HL-60 (cell line): Measurements from ENCODE around the gene AGMO.

Source experiments
- DNase-seq, 2 experiments: peaks; one replicate each; pipeline ENCODE4 v3.0.0-alpha.2; 2010 to 2020; ENCODE audit warnings: low read depth in 1 of 2, low spot score in 1 of 2
- H3K27ac ChIP-seq: fragments of 250-450 bp; sonication (Bioruptor Pico); replicated peaks from 2 replicates; pipeline ENCODE4 v1.5.1; 2020; ENCODE audit warnings: mild to moderate bottlenecking, moderate library complexity
- H3K27me3 ChIP-seq: fragments of 250-450 bp; sonication (Bioruptor Pico); 2 replicates; pipeline ENCODE4 v1.5.1; 2021; ENCODE audit warnings: mild to moderate bottlenecking, moderate library complexity; ENCODE audit not compliant: insufficient read depth, poor library complexity, severe bottlenecking
- H3K4me3 ChIP-seq: replicated peaks from 2 replicates; pipeline ENCODE4 v1.5.1; 2011; ENCODE audit warnings: mild to moderate bottlenecking, control low read depth, low read length; ENCODE audit not compliant: insufficient read depth
- CTCF ChIP-seq: IDR thresholded peaks from one replicate; pipeline ENCODE4 v1.5.1; 2011; ENCODE audit warnings: low read length, control low read depth, inconsistent platforms; ENCODE audit not compliant: insufficient read depth
- GABPA ChIP-seq: IDR thresholded peaks from 2 replicates; pipeline ENCODE4 v1.6.1; 2012; ENCODE audit warnings: low read depth
- POLR2AphosphoS5 ChIP-seq: IDR thresholded peaks from 2 replicates; pipeline ENCODE4 v1.6.1; 2012; ENCODE audit warnings: low read depth
- REST ChIP-seq: IDR thresholded peaks from 2 replicates; pipeline ENCODE4 v1.6.1; 2012; ENCODE audit warnings: low read depth; ENCODE audit not compliant: insufficient replicate concordance
- SPI1 ChIP-seq: IDR thresholded peaks from 2 replicates; pipeline ENCODE4 v1.6.1; 2012; ENCODE audit warnings: low read depth, mild to moderate bottlenecking, borderline replicate concordance

The AGMO gene

GRCh38 chr7:15317215-15317614, 244.6 kb downstream of the AGMO start:
- no peak for DNase-seq
- TF ChIP-seq CTCF (no peak), GABPA (no peak), REST (no peak), SPI1 (no peak), POLR2AphosphoS5 (no peak)
- H3K4me3 ChIP-seq = no peak overlapping the region
- H3K27me3 ChIP-seq = no peaks in the 10 kb centered on the region
- no peak overlapping the region for H3K27ac ChIP-seq

- Histone ChIP-seq H3K4me3 (no peak overlapping the region), H3K27me3 (no peaks in the 10 kb centered on the region), H3K27ac (no peak overlapping the region)
- no peak for TF ChIP-seq SPI1
- TF ChIP-seq REST = no peak
- no peak for TF ChIP-seq CTCF
- no peak for TF ChIP-seq POLR2AphosphoS5
- DNase-seq = no peak
These were observed 246.1 kb downstream of the AGMO start for GRCh38 chr7:15315678-15316077.

- no peak for DNase-seq
- H3K27ac ChIP-seq = no peak overlapping the region
- no peak overlapping the region for H3K4me3 ChIP-seq
- TF ChIP-seq POLR2AphosphoS5 (no peak), CTCF (no peak), GABPA (no peak), REST (no peak), SPI1 (no peak)
- H3K27me3 ChIP-seq = no peaks in the 10 kb centered on the region
These were observed 246.9 kb downstream of the AGMO start for GRCh38 chr7:15314922-15315321.
